ENCODE data around the gene CXXC5. TPM values are rescaled to one million over a fixed set of nuclear protein-coding genes. Genes with fewer than 3 reads are reported as not detected.
A peak's percentile ranks its signal among the peaks of the same experiment; 100 is the strongest.

CXXC5 gene
- total and polyA plus RNA-seq, 2 of the 4 experiments (the other 2 are of a cell fraction), result 24.9 to 35.7 TPM

GRCh38 chr5:139638090-139638735 is 9.9 kb upstream of the CXXC5 start:
- H3K4me3 ChIP-seq (ENCODE audit: insufficient read depth, low read depth, low read length), result no peak overlapping the region
- no TSS peak for BruUV-seq (replicated peaks)
- peak overlapping the region; percentile 95 for H2AK9ac ChIP-seq (replicated peaks; ENCODE audit: low read depth, low read length, poor library complexity)
- no peaks in the 10 kb centered on the region for H3K9me3 ChIP-seq (ENCODE audit: control insufficient read depth, insufficient read depth, low read length)
- peak overlapping the region; percentile 20 for H2BK5ac ChIP-seq (ENCODE audit: low read depth, low read length, poor library complexity, severe bottlenecking)
- dilution Hi-C loops (cut with HindIII; ENCODE audit: low sequenced_read_pairs, unreplicated experiment), result loop anchor here (25.0 kb wide), 1 partner anchor 124 kb away; no protein-coding TSS in a partner anchor
- peak overlapping the region; percentile 88 for H4K91ac ChIP-seq (ENCODE audit: insufficient read depth, low read depth, low read length)
- H2AFZ ChIP-seq (replicated peaks; ENCODE audit: low read length, poor library complexity), result peak overlapping the region; percentile 84
- TF ChIP-seq MAFK (IDR thresholded peaks at IDR 0.05; ENCODE audit: low read depth, low read length), result peak; percentile 75
- no peak for TF ChIP-seq FOS (IDR thresholded peaks at IDR 0.05; ENCODE audit: low read depth, low read length)
- no peak for TF ChIP-seq RCOR1 (IDR thresholded peaks at IDR 0.05; ENCODE audit: insufficient replicate concordance, low read length)
- TF ChIP-seq MAZ (IDR thresholded peaks at IDR 0.05; ENCODE audit: borderline replicate concordance, low read depth, low read length), result peak; percentile 67; the same call in 1 of the 2 replicates
- TF ChIP-seq BHLHE40 (IDR thresholded peaks at IDR 0.05; ENCODE audit: low read depth, low read length), result no peak
- no peak for TF ChIP-seq USF2 (IDR thresholded peaks at IDR 0.05; ENCODE audit: low read depth, low read length)
- TF ChIP-seq CEBPB (IDR thresholded peaks at IDR 0.05; ENCODE audit: low read depth, low read length), result no peak
- TF ChIP-seq MXI1 (IDR thresholded peaks at IDR 0.05; ENCODE audit: borderline replicate concordance, low read depth, low read length), result no peak
- TF ChIP-seq POLR2A (IDR thresholded peaks at IDR 0.05; ENCODE audit: low read depth, low read length), result no peak
- H4K20me1 ChIP-seq (ENCODE audit: insufficient read depth, low read length), result peaks cover 12% of the 10 kb centered on the region
- 27% methylated on average over 9 of the region's 23 CpGs; no CpG with 5 or more reads in 1 of the 2 experiments for WGBS, 2 experiments (ENCODE audit: extremely low coverage in 2 of 2, insufficient read length in 1 of 2)
- peak overlapping the region; percentile 69 for H3K23ac ChIP-seq (ENCODE audit: low read depth, low read length)
- ChIA-PET POLR2A (ENCODE audit: unreplicated experiment) (interaction anchor here (0.8 to 1.9 kb wide), 2 partner anchors 10 to 23 kb away, joined by 7 to 9 read pairs; partner anchors contain the start of gene CXXC5), CTCF (interaction anchor here (1.0 to 2.3 kb wide), 4 partner anchors 9 to 137 kb away, joined by 3 to 12 read pairs (median 4); partner anchors contain the start of gene CXXC5)
- H3K27me3 ChIP-seq (ENCODE audit: control insufficient read depth, insufficient read depth, low read length), result no peaks in the 10 kb centered on the region
- H3K56ac ChIP-seq (ENCODE audit: extremely low read depth, insufficient read depth, low read length), result 0 out of 2 replicates have a peak overlapping the region, but pooled peaks have one; percentile 50
- H3K79me1 ChIP-seq (ENCODE audit: low read depth in 1 of 2, low read length in 2 of 2), result peaks cover 4 to 43% of the 10 kb centered on the region in 2 experiments; a peak in 3 of 4 replicates
- H3K27ac ChIP-seq (ENCODE audit: insufficient read depth, low read length), result peak overlapping the region; percentile 73
- 0 out of 3 replicates have a peak overlapping the region, but pooled peaks have one; percentile 38 for H2BK15ac ChIP-seq (ENCODE audit: low read depth, low read length)
- intact Hi-C loops (cut with micrococcal nuclease), result loop anchor here (10.0 kb wide), 1 partner anchor 207 kb away; no protein-coding TSS in a partner anchor
- H3K4ac ChIP-seq (ENCODE audit: low read depth, low read length), result peak overlapping the region; percentile 86
- H3K4me2 ChIP-seq (ENCODE audit: low read depth, low read length), result peak overlapping the region; percentile 51
- H3K36me3 ChIP-seq (ENCODE audit: control insufficient read depth, insufficient read depth, low read length), result no peaks in the 10 kb centered on the region
- peak overlapping the region; percentile 65 for H2BK120ac ChIP-seq (ENCODE audit: low read depth, low read length)
- H2AK5ac ChIP-seq (ENCODE audit: low read depth, low read length), result peak overlapping the region; percentile 92
- peak; percentile 66 for DNase-seq
- peaks cover 19% of the 10 kb centered on the region for H3K9me1 ChIP-seq (ENCODE audit: insufficient read depth, low read length)
- H3K14ac ChIP-seq (replicated peaks; ENCODE audit: low read depth, low read length), result peak overlapping the region; percentile 67; the same call in 1 of the 2 replicates
- peak overlapping the region; percentile 33; the same call in 1 of the 2 replicates for H3K9ac ChIP-seq (ENCODE audit: low read depth, low read length)
- peak; percentile 46 for ATAC-seq (ENCODE audit: low read depth)
- in situ Hi-C loops (cut with MboI; ENCODE audit: low sequenced_read_pairs), result loop anchor here (25.0 kb wide), 1 partner anchor 474 kb away; the partner anchor contains the start of gene PURA
- peaks cover 23% of the 10 kb centered on the region for H3K4me1 ChIP-seq (ENCODE audit: control insufficient read depth, insufficient read depth, low read length)
- peak overlapping the region; percentile 42 for H2BK20ac ChIP-seq (ENCODE audit: low read depth, low read length)
- peak overlapping the region; percentile 87; a peak in 3 of 4 replicates for H4K8ac ChIP-seq (ENCODE audit: low read depth in 2 of 2, low read length in 2 of 2)
- peak overlapping the region; percentile 78 for H4K5ac ChIP-seq (ENCODE audit: low read depth, low read length)
- peak overlapping the region; percentile 63; the same call in 1 of the 2 replicates for H3K18ac ChIP-seq (ENCODE audit: low read depth, low read length)

Measured in IMR-90 (cell line).